ENCODE measurements around the gene KCNQ1. TPM values are rescaled to one million over a fixed set of nuclear protein-coding genes. Genes with fewer than 3 reads are reported as not detected.
A peak's percentile ranks its signal among the peaks of the same experiment; 100 is the strongest.

Gene KCNQ1
- total and polyA plus RNA-seq, 9 of the 15 experiments (the other 6 are each of a cell fraction or from before 2014, with no cell fraction given), result 0.44 TPM; not detected in 8

- TF ChIP-seq SRF (CRISPR knock-in tag; IDR thresholded peaks at IDR 0.05) (no peak), ZFX (CRISPR knock-in tag; IDR thresholded peaks at IDR 0.05) (peak; percentile 69), ATF1 (CRISPR knock-in tag; IDR thresholded peaks at IDR 0.05) (no peak), ATF1 (tag; IDR thresholded peaks at IDR 0.05) (0 out of 2 replicates have a peak, but pooled peaks have one; percentile 18), MAFF (IDR thresholded peaks at IDR 0.05; ENCODE audit: low read length) (peak; percentile 51; the same call in 1 of the 2 replicates), BMI1 (IDR thresholded peaks at IDR 0.05; ENCODE audit: low read length) (no peak), MYNN (IDR thresholded peaks at IDR 0.05) (0 out of 2 replicates have a peak, but pooled peaks have one; percentile 5), MYNN (CRISPR knock-in tag; IDR thresholded peaks at IDR 0.05) (no peak), NEUROD1 (IDR thresholded peaks at IDR 0.05; ENCODE audit: borderline replicate concordance, low read depth, low read length, partially characterized antibody) (no peak), CBX1 (IDR thresholded peaks at IDR 0.05; ENCODE audit: low read depth) (0 out of 2 replicates have a peak, but pooled peaks have one; percentile 13), E2F3 (CRISPR knock-in tag; IDR thresholded peaks at IDR 0.05) (0 out of 2 replicates have a peak, but pooled peaks have one; percentile 67), CTCFL (IDR thresholded peaks at IDR 0.05; ENCODE audit: borderline replicate concordance, insufficient read depth, low read depth, low read length, poor library complexity, severe bottlenecking) (no peak), CCNT2 (IDR thresholded peaks at IDR 0.05; ENCODE audit: borderline replicate concordance, extremely low read depth, insufficient read length, low read depth, low read length) (no peak), NR2C1 (IDR thresholded peaks at IDR 0.05) (no peak), NR2C1 (tag; IDR thresholded peaks at IDR 0.05) (peak; percentile 31; the same call in 1 of the 2 replicates), ZNF395 (CRISPR knock-in tag; IDR thresholded peaks at IDR 0.05) (peak; percentile 76), YY1 (IDR thresholded peaks at IDR 0.05; ENCODE audit: borderline replicate concordance in 1 of 3, control insufficient read depth in 1 of 3, extremely low read depth in 1 of 3, insufficient read depth in 3 of 3, insufficient read length in 1 of 3, insufficient replicate concordance in 2 of 3, low read depth in 1 of 3, low read length in 2 of 3) (peak in 1 of 3 experiments; percentile 4), CLOCK (CRISPR knock-in tag; IDR thresholded peaks at IDR 0.05; ENCODE audit: borderline replicate concordance) (0 out of 2 replicates have a peak, but pooled peaks have one; percentile 9), EHMT2 (IDR thresholded peaks at IDR 0.05) (no peak), DMBX1 (CRISPR knock-in tag; IDR thresholded peaks at IDR 0.05; ENCODE audit: borderline replicate concordance) (peak; percentile 57), PHB2 (IDR thresholded peaks at IDR 0.05; ENCODE audit: low read depth) (no peak)
Observed at GRCh38 chr11:2781408-2782274, 336.8 kb downstream of the KCNQ1 start (continued).
